HepG2 (cell line): ENCODE measurements around the gene WWP2. TPM values are rescaled to one million over a fixed set of nuclear protein-coding genes. Genes with fewer than 3 reads are reported as not detected.

ENCODE experiments used
- CCDC6 ChIP-seq: sonication (generic); formaldehyde crosslinking; IDR thresholded peaks from 2 replicates; pipeline ENCODE4 v1.8.1; 2022; ENCODE audit warnings: mild to moderate bottlenecking, missing genetic modification reagents, moderate library complexity
- FOXA1 ChIP-seq, 2 experiments: fragments of 450-650 bp in 1 of 2; sonication (generic) in 1 of 2; formaldehyde crosslinking in 1 of 2; IDR thresholded peaks; 2 replicates each; pipeline versions ENCODE4 v1.4.0 to v1.6.1; 2016 to 2020; ENCODE audit warnings: missing genetic modification reagents in 1 of 2
- HMGA1 ChIP-seq: sonication (generic); formaldehyde crosslinking; conservative IDR thresholded peaks from 2 replicates; pipeline ENCODE4 v1.4.0; 2020; ENCODE audit warnings: missing genetic modification reagents
- HNRNPUL1 ChIP-seq: fragments of 200-400 bp; formaldehyde crosslinking; IDR thresholded peaks from 2 replicates; pipeline ENCODE4 v1.6.1; 2017; ENCODE audit warnings: low read depth, mild to moderate bottlenecking, low read length, moderate library complexity
- KLF16 ChIP-seq, 2 experiments: sonication (generic) in 1 of 2; formaldehyde crosslinking in 1 of 2; IDR thresholded peaks; 2 replicates each; pipeline versions ENCODE4 v1.6.1 to v1.8.0; 2016 to 2023; ENCODE audit warnings: missing genetic modification reagents in 2 of 2, missing compliant biosample characterization in 1 of 2
- MAFG ChIP-seq: sonication (generic); formaldehyde crosslinking; IDR thresholded peaks from 2 replicates; pipeline ENCODE4 v1.5.1; 2020; ENCODE audit warnings: mild to moderate bottlenecking, missing genetic modification reagents
- NCOA2 ChIP-seq: sonication (generic); formaldehyde crosslinking; IDR thresholded peaks from 2 replicates; pipeline ENCODE4 v1.8.0; 2022; ENCODE audit warnings: inconsistent platforms
- PAX8 ChIP-seq: sonication (generic); formaldehyde crosslinking; IDR thresholded peaks from 2 replicates; pipeline ENCODE4 v1.8.0; 2022; ENCODE audit warnings: mild to moderate bottlenecking, missing genetic modification reagents, borderline replicate concordance
- SCMH1 ChIP-seq: sonication (generic); formaldehyde crosslinking; IDR thresholded peaks from 2 replicates; pipeline ENCODE4 v1.9.0; 2021; ENCODE audit warnings: missing genetic modification reagents, mild to moderate bottlenecking, borderline replicate concordance
- SP4 ChIP-seq: sonication (generic); formaldehyde crosslinking; IDR thresholded peaks from 2 replicates; pipeline ENCODE4 v1.8.1; 2023; ENCODE audit warnings: mild to moderate bottlenecking, missing genetic modification reagents
- TMF1 ChIP-seq: sonication (generic); formaldehyde crosslinking; IDR thresholded peaks from 2 replicates; pipeline ENCODE4 v1.8.1; 2022; ENCODE audit warnings: low read depth, missing genetic modification reagents
- XBP1 ChIP-seq: sonication (generic); formaldehyde crosslinking; IDR thresholded peaks from 2 replicates; pipeline ENCODE4 v1.5.0; 2020; ENCODE audit warnings: missing genetic modification reagents
- ZNF121 ChIP-seq: sonication (generic); formaldehyde crosslinking; IDR thresholded peaks from 2 replicates; pipeline ENCODE4 v1.5.0; 2020; ENCODE audit warnings: mild to moderate bottlenecking, missing genetic modification reagents
- ZNF124 ChIP-seq: sonication (generic); formaldehyde crosslinking; IDR thresholded peaks from 2 replicates; pipeline ENCODE4 v1.4.0; 2020; ENCODE audit warnings: missing genetic modification reagents
- ZNF253 ChIP-seq: sonication (generic); formaldehyde crosslinking; IDR thresholded peaks from 2 replicates; pipeline ENCODE4 v1.8.0; 2022; ENCODE audit warnings: mild to moderate bottlenecking, missing genetic modification reagents, borderline replicate concordance
- ZNF781 ChIP-seq: sonication (generic); formaldehyde crosslinking; IDR thresholded peaks from 2 replicates; pipeline ENCODE4 v1.5.1; 2020; ENCODE audit warnings: borderline replicate concordance, mild to moderate bottlenecking, missing genetic modification reagents; ENCODE audit errors: not compliant biosample characterization
- polyA plus RNA-seq, 8 experiments: library from polyadenylated mRNA; depleted of rRNA in 3 of 8; stranded (reverse) in 7 of 8; unstranded in 1 of 8; fragments of >200 nt; fragmentation: Illumina TruSeq in 4 of 8; extraction: Trizol in 4 of 8; gene quantifications; 2 replicates each; pipeline versions ENCODE4 v1.2.1 to v1.2.3, GENCODE V29; 2011 to 2016; ENCODE audit warnings: low read depth in 4 of 8, missing spikeins in 1 of 8, mixed read lengths in 1 of 8; ENCODE audit not compliant: insufficient read depth in 1 of 8
- total RNA-seq, 5 experiments: library from RNA; depleted of rRNA; stranded (reverse); fragments of >200 nt; fragmentation: Illumina TruSeq; extraction: Trizol; gene quantifications; 2 replicates each; pipeline ENCODE4 v1.2.3, GENCODE V29; 2016; ENCODE audit warnings: low read depth in 1 of 5
- TF ChIP-seq, protein P1 (sequence below): sonication (generic); formaldehyde crosslinking; IDR thresholded peaks from one replicate; pipeline ENCODE4 v1.5.1; 2020; ENCODE audit warnings: mild to moderate bottlenecking, missing genetic modification reagents; ENCODE audit errors: not compliant biosample characterization
- TF ChIP-seq, protein P2 (sequence below): sonication (generic); formaldehyde crosslinking; IDR thresholded peaks from 2 replicates; pipeline ENCODE4 v1.5.0; 2020; ENCODE audit warnings: missing genetic modification reagents, mild to moderate bottlenecking, borderline replicate concordance
- TF ChIP-seq, protein P3 (sequence below): sonication (generic); formaldehyde crosslinking; IDR thresholded peaks from 2 replicates; pipeline ENCODE4 v1.4.0; 2020; ENCODE audit warnings: missing genetic modification reagents, mild to moderate bottlenecking, borderline replicate concordance

WWP2 gene
- total and polyA plus RNA-seq, 2 of the 13 experiments (the other 11 are each of a cell fraction or from before 2014, with no cell fraction given), result 11.4 to 28.2 TPM

GRCh38 chr16:69726313-69727060, 35.6 kb upstream of the WWP2 start, which contains the start of gene NQO1 (continued):
- TF ChIP-seq, protein P1, sequence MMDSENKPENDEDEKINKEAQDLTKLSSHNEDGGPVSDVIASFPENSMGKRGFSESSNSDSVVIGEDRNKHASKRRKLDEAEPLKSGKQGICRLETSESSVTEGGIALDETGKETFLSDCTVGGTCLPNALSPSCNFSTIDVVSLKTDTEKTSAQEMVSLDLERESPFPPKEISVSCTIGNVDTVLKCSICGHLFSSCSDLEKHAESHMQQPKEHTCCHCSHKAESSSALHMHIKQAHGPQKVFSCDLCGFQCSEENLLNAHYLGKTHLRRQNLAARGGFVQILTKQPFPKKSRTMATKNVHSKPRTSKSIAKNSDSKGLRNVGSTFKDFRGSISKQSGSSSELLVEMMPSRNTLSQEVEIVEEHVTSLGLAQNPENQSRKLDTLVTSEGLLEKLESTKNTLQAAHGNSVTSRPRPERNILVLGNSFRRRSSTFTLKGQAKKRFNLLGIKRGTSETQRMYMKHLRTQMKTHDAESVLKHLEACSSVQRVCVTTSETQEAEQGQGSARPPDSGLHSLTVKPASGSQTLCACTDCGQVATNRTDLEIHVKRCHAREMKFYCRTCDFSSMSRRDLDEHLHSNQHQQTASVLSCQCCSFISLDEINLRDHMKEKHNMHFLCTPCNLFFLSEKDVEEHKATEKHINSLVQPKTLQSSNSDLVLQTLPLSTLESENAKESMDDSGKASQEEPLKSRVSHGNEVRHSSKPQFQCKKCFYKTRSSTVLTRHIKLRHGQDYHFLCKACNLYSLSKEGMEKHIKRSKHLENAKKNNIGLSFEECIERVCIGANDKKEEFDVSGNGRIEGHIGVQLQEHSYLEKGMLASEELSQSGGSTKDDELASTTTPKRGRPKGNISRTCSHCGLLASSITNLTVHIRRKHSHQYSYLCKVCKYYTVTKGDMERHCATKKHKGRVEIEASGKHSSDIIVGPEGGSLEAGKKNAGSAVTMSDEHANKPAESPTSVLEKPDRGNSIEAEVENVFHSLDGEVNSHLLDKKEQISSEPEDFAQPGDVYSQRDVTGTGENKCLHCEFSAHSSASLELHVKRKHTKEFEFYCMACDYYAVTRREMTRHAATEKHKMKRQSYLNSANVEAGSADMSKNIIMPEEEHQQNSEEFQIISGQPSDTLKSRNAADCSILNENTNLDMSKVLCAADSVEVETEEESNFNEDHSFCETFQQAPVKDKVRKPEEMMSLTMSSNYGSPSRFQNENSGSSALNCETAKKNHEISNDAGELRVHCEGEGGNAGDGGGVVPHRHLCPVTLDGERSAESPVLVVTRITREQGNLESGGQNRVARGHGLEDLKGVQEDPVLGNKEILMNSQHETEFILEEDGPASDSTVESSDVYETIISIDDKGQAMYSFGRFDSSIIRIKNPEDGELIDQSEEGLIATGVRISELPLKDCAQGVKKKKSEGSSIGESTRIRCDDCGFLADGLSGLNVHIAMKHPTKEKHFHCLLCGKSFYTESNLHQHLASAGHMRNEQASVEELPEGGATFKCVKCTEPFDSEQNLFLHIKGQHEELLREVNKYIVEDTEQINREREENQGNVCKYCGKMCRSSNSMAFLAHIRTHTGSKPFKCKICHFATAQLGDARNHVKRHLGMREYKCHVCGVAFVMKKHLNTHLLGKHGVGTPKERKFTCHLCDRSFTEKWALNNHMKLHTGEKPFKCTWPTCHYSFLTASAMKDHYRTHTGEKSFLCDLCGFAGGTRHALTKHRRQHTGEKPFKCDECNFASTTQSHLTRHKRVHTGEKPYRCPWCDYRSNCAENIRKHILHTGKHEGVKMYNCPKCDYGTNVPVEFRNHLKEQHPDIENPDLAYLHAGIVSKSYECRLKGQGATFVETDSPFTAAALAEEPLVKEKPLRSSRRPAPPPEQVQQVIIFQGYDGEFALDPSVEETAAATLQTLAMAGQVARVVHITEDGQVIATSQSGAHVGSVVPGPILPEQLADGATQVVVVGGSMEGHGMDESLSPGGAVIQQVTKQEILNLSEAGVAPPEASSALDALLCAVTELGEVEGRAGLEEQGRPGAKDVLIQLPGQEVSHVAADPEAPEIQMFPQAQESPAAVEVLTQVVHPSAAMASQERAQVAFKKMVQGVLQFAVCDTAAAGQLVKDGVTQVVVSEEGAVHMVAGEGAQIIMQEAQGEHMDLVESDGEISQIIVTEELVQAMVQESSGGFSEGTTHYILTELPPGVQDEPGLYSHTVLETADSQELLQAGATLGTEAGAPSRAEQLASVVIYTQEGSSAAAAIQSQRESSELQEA (CRISPR knock-in tag), result no peak
- TF ChIP-seq XBP1 (CRISPR knock-in tag) (no peak), SP4 (CRISPR knock-in tag) (0 out of 2 replicates have a peak, but pooled peaks have one; percentile 0), ZNF124 (peak; percentile 34; the same call in 1 of the 2 replicates), PAX8 (CRISPR knock-in tag) (no peak), ZNF121 (CRISPR knock-in tag) (peak; percentile 28; the same call in 1 of the 2 replicates), ZNF253 (CRISPR knock-in tag) (0 out of 2 replicates have a peak, but pooled peaks have one; percentile 29), HMGA1 (CRISPR knock-in tag) (no peak), ZNF781 (CRISPR knock-in tag) (peak; percentile 37), SCMH1 (CRISPR knock-in tag) (no peak), MAFG (CRISPR knock-in tag) (peak; percentile 95), FOXA1 (IDR thresholded peaks at IDR 0.05) (no peak), FOXA1 (CRISPR knock-in tag; IDR thresholded peaks at IDR 0.05) (peak; percentile 7; the same call in 1 of the 2 replicates), HNRNPUL1 (no peak), TMF1 (peak; percentile 75; the same call in 1 of the 2 replicates), CCDC6 (CRISPR knock-in tag) (peak; percentile 25; the same call in 1 of the 2 replicates), NCOA2 (CRISPR knock-in tag) (peak; percentile 56; the same call in 1 of the 2 replicates), KLF16 (CRISPR knock-in tag; IDR thresholded peaks at IDR 0.05) (no peak)
- TF ChIP-seq, protein P2, sequence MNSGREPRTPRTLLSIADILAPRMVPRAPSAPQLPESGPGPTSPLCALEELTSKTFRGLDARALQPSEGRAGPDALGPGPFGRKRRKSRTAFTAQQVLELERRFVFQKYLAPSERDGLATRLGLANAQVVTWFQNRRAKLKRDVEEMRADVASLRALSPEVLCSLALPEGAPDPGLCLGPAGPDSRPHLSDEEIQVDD, result no peak
- TF ChIP-seq, protein P3, sequence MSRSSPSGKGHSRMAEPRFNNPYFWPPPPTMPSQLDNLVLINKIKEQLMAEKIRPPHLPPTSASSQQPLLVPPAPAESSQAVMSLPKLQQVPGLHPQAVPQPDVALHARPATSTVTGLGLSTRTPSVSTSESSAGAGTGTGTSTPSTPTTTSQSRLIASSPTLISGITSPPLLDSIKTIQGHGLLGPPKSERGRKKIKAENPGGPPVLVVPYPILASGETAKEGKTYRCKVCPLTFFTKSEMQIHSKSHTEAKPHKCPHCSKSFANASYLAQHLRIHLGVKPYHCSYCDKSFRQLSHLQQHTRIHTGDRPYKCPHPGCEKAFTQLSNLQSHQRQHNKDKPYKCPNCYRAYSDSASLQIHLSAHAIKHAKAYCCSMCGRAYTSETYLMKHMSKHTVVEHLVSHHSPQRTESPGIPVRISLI (CRISPR knock-in tag), result peak; percentile 15; the same call in 1 of the 2 replicates
